GM12864 (cell line): Measurements from ENCODE around the gene ATP6V1G3.

Experiments used
- DNase-seq: peaks from one replicate; pipeline ENCODE4 v3.0.0-alpha.2; 2011; ENCODE audit warnings: low read depth
- H3K4me3 ChIP-seq: 2 replicates; pipeline ENCODE4 v1.5.1; 2011; ENCODE audit warnings: mild to moderate bottlenecking, low read depth, low read length, control low read depth
- CTCF ChIP-seq: IDR thresholded peaks from 2 replicates; pipeline ENCODE4 v1.5.1; 2011; ENCODE audit warnings: low read depth, mild to moderate bottlenecking, moderate library complexity, low read length, control low read depth, inconsistent platforms; ENCODE audit errors: missing control alignments

Gene ATP6V1G3

GRCh38 chr1:198556971-198557370 lies 16.5 kb upstream of the ATP6V1G3 start:
- H3K4me3 ChIP-seq, result no peak overlapping the region
- peak; percentile 82 for DNase-seq
- no peak for TF ChIP-seq CTCF

- TF ChIP-seq CTCF, result no peak
- DNase-seq, result no peak
- H3K4me3 ChIP-seq, result no peak overlapping the region
Measured at GRCh38 chr1:198552668-198553416, 12.4 kb upstream of the ATP6V1G3 start.

- TF ChIP-seq CTCF, result no peak
- DNase-seq, result no peak
- no peak overlapping the region for H3K4me3 ChIP-seq
Measured at GRCh38 chr1:198550941-198551524, 10.6 kb upstream of the ATP6V1G3 start.

GRCh38 chr1:198549866-198550265 lies 9.4 kb upstream of the ATP6V1G3 start:
- DNase-seq, result peak; percentile 34
- TF ChIP-seq CTCF, result no peak

GRCh38 chr1:198548890-198549289 lies 8.4 kb upstream of the ATP6V1G3 start:
- DNase-seq, result no peak
- no peak for TF ChIP-seq CTCF
- no peak overlapping the region for H3K4me3 ChIP-seq

More at GRCh38 chr1:198549866-198550265, 9.4 kb upstream of the ATP6V1G3 start:
- no peak overlapping the region for H3K4me3 ChIP-seq

GRCh38 chr1:198545156-198545555 lies 4.7 kb upstream of the ATP6V1G3 start:
- no peak overlapping the region for H3K4me3 ChIP-seq
- TF ChIP-seq CTCF, result no peak
- DNase-seq, result no peak

- no peak for TF ChIP-seq CTCF
- DNase-seq, result no peak
- no peak overlapping the region for H3K4me3 ChIP-seq
Measured at GRCh38 chr1:198544265-198544664, 3.8 kb upstream of the ATP6V1G3 start.
